AG09319 (cell line): ENCODE data around the gene CDC37.

ENCODE experiments used
- DNase-seq: peaks from one replicate; pipeline ENCODE4 v3.0.0-alpha.2; 2010; ENCODE audit warnings: low read depth; ENCODE audit errors: extremely low read depth
- CTCF ChIP-seq: IDR thresholded peaks from 2 replicates; pipeline ENCODE4 v1.5.1; 2011; ENCODE audit warnings: low read depth, mild to moderate bottlenecking, inconsistent platforms, low read length, moderate library complexity

Gene CDC37

DNA sequence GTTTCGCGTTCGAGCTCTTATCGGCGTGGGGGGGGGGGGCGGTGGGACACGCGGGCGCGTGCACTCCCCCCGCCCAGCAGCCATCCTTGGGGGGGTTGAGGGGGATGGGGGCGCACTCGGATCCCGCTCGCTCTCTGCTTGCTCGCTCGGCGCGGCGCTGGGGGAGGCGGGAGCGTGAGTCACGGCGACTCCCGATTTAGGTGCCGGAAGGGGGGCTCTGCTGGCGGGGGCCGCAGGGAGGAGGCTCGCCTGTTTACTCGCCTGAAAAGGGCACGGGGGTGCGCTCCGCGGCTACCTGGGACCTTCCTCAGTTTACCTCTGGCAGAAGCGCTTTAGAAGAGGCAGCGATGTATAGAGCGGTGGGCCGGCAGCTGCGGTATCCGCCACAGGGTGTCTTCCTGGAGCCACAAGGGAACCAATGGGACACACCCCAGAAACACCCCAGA lies 15.9 kb upstream of the CDC37 start:
- no peak for TF ChIP-seq CTCF
- DNase-seq, result no peak

DNA sequence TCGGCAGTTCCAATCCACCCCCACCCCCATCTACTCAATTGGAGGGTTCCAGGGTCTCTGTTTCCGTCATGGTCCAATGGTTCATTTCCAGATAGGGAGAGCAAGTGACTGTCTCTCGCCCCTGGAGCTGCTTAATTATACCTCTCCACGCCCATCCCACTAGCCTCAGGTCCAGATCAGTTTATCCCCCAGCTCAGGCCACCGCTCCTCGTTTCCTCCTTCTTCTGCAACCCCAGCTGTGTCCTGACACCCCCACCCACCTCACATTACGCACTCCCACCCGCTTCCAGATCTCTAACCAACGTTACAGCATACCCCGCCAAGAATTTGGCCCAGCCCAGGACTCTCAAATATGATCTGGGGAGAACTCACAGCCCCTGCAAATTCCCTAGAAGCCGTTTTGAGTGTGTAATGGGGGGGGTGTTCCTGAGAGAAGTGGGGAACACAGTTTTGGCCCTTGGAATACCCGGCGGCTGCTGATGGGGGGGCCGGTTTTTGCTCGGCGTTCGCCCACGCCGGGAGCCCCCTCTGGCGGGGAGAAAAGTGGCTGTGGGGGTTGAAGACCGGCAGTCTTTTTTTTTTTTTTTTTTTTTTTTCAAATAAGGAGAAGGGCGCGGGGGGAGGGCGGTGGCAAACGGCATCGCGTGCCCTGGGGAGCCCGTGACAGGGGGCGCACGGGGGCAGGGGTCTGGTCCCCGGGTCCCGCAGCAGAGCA lies 15.3 kb upstream of the CDC37 start:
- DNase-seq, result no peak
- TF ChIP-seq CTCF, result peak; percentile 9

GRCh38 chr19:10418235-10418484 lies 14.8 kb upstream of the CDC37 start:
- DNase-seq, result no peak
- TF ChIP-seq CTCF, result no peak

DNA sequence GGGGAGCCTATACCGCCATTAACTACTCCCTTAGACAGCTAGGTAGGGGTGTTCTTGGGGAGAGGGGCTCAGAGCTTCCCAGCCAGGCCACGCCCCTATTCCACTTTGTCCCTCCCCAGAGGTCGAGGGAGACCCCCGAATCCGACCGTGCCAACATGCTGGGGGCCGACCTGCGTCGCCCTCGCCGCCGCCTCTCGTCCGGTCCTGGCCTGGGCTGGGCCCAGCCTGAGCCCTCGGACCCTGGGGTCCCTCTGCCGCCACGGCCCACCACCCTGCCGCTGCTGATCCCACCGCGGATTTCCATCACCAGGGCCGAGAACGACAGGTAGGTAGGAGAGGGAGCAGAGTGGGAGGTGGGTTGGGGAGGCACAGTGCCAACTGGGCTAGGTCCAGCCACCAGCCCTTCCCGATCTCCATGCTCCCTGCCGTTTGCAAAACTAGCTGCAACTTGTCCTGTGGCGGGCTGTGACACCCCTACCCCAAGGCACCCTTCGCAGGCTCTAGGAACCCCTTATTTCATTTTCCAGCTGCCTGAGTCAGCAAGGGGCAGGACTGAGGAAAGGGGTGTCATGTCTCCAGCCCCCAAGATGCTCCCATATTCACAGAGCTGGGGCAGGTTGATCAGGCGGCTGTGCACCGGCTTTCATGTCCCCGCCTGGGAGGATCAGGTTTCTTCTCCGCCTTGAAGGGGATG lies 14.3 kb upstream of the CDC37 start:
- TF ChIP-seq CTCF, result no peak
- DNase-seq, result no peak

DNA sequence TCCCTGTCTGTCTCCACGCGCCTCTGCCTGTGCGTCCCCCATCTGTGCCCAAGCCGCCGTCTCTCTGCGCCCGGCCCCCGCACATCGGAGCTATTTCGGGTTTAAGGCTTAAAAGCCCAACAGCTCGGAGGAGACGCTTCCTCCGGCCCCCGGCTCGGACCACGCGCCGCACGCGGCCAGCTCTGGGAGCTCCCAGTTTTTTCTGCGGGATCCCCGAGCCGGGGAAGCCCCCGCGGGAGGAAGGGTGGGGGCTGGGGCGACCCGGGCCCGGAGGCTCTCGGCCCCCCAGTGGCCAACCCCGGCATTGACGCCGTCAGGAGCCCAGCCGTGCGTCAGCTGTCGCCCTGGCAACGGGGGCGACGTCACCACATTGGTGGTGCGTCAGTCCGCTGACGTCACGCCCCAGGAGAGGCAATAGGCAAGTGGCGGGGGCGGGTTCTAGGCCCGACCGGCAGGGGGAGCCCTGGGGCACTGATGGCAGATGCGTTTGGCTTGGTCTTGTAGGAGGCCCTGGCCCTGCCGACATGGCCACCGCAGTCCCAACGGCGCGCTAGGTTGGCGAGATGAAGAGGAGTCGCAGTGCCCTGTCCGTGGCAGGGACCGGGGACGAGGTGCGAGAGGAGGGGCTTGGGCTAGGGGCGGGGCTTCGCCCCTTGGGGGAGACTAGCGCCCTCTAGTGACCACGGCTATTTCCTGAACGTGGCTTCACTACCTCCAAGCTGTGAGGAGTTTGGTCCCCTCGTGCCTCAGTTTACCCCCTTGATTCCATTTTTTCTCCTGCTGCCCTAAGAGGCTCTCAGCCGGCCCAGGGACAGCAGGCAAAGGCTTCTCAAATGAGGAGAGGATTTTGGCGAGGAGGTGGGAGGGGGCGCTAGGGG lies 13.3 kb upstream of the CDC37 start:
- DNase-seq, result peak; percentile 66

GRCh38 chr19:10416083-10416379 lies 12.7 kb upstream of the CDC37 start:
- DNase-seq, result no peak
- TF ChIP-seq CTCF, result no peak

More for the DNA sequence above, 13.3 kb upstream of the CDC37 start:
- peak; percentile 70 for TF ChIP-seq CTCF
